Bone marrow (tissue), 2 donors: ENCODE results near the gene AEBP2.
"Not testable (repeated sequence)": the region's sequence is repeated elsewhere in the genome, so short reads cannot be mapped to it uniquely, and the experiment has no call there.

Experiments used
- DNase-seq, 2 donors: peaks; one replicate each; lab custom pipeline; 2025; lab: John Stamatoyannopoulos, UW

Gene AEBP2

DNA sequence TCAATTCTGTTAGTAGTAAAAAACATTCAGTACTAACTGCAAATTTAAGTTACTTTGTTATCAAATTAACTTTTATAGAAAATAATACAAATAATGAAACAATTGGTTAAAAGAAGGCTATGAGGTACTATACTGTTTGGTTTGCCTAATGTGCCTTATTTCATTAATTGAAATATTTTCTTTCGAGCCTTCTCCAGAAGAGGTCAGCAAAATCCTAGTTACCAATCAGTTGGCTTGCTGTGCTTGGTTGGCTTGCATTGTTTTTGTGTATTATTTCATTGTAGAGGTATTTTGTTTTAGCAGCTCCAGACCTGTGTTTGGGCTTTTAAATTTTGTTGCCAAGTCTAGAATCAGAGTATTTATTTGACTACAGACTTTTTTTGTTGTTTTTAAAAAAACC is 68.5 kb downstream of the AEBP2 start:
- no peak for DNase-seq

DNA sequence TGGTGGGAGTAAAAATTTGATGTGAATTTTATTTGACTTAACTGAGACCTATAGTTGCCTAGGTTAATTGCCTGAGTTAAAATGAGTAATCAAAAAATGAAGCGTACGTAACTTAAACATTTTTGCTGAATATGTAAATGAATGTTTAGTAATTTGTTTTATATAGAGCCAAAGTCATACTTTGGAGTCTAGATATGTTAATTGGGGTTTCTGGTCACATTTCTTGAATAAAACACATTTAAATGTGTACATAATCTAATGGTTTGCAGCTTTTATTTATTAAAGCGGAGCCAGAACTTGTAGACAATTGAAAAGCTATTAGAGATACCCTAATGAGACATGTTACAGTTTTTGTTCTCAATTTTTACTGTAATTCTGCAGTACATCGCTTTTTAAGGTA is 71.2 kb downstream of the AEBP2 start:
- DNase-seq, result no peak

DNA sequence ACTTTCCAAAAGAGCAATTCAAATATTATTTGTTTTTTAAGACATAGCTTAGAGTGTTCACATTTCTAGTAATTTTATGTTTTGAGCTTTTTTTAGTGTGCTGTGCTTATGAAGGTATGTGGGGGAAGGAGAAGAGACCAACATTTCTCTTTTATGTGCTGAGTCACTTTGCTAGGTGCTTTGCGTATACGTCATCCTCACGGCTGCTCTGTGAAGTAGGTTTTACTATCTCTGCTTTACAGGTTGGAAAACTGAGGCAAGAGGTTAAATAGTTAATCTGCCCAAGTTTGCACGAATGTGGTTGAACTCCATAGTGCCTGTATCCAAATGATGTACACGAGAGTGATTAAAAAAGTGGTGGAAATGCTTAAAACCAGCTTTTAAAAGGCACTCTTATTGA is 75.9 kb downstream of the AEBP2 start:
- DNase-seq, result no peak

DNA sequence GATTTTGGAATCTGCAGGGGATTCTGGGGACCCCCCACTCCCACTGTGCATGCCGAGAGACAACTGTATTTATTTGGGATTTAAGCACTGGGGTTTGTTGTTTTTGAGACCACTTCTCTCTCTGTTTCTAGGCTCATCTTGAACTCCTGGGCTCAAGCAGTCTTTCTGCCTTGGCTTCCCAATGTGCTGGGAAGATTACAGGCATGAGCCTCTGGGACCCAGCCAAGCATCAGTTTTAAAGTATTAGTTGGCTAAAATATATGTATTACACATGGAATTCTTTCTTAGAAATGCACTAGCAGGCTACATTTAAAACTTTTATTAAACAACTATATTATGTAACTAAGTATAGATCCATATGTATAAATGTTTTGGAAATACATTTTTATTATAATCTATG is 78.3 kb downstream of the AEBP2 start:
- DNase-seq, result no peak

DNA sequence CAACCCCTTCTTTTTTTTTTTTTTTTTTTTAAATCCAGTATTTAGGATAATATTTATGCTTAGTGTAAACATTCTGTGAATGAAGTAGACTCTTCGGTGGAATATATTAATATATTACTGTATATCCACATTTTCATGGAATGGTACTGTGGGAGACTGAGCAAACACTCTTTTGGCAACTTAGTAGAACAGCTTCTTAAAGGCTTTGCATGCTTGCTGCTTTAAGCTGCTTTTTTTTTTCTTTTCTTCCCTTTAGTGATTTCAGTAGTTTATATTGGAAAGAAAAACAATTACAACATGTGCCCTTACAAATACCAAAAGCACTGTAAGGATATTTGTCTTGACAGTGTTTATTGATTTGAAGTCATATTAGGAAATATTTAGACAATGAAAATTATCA is 78.9 kb downstream of the AEBP2 start:
- DNase-seq, result no peak

DNA sequence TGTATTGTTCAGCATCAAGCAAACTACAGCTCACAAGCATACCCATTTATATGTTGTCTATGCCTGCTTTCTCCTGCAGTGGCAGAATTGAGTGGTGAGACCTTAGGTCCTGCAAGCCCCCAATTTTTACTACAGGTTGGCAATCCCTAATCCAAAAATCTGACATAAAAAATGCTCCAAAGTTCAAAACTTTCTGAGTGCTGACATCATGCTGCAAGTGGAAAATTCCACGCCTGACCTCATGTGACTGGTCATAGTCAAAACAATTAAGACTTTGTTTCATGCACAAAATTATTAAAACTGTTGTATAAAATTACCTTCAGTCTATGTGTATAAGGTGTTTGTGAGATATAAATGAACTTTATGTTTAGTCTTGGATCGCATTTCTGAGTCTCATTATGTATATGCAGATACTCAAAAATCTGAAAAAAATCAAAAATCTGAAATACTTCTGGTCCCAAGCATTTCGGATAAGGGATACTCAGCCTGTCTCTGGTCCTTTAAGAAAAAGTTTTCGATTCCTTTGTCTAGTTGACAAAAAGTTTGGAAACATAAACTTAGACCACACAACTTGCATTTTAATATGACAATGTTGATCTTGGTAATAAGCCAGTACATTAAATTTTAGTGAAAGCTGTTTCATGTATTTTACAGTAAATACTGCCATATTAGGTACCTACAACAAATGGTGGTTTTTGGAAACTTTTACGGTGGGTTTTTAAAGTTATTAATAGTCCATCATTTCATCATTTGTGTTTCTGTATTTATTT is 81.5 kb downstream of the AEBP2 start:
- no peak for DNase-seq

DNA sequence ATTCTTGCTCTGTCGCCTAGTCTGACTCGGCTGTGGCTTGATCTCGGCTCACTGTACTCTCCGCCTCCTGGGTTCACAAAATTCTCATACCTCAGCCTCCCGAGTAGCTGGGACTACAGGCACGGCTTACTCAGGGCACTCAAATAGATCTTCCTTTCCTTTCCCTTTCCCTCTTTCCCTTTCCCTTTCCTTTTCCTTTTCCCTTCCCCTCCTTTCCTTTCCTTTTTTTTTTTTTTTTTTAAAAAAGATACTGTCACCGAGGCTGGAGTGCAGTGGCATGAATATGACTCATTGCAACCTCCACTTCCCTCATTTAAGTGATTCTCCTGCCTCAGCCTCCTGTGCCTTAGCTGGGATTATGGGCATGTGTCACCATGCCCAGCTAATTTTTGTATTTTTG is 86.0 kb downstream of the AEBP2 start:
- no peak for DNase-seq

DNA sequence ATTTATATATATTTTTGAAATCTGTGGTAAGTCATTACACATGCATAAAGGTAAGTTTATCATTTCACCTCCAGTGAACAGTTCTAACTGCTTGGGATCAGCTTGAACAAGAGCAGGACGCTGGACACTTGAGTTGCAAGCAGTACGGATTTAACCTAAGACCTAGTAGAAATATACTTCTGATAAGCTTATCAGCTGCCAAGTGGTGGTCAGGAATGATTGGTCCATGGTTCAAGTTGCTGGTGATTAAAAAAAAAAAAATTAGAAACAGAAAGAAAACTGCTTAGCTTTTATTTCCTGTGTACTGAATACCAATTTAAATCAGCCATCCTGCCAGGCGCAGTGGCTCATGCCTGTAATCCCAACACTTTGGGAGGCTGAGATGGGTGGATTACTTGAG is 88.6 kb downstream of the AEBP2 start:
- DNase-seq, result no peak

DNA sequence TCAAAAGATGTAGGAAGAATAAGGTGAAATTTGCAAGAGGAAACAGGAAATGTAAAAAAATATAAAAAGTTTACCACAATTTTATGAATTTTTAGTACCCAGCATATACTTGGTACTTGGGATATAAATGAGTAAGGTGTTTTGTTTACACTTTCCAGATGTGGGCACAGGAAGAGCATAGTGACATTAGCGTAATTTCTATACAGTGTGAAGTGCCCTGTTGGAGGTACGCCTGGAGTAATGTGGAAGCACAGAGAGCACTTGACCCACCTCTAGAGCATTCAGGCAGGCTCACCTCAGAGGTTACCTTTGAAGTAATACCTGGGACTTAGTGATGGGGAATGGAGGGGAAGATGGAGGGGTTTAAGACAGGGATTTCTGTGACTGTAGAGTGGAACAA is 89.5 kb downstream of the AEBP2 start:
- no peak for DNase-seq

DNA sequence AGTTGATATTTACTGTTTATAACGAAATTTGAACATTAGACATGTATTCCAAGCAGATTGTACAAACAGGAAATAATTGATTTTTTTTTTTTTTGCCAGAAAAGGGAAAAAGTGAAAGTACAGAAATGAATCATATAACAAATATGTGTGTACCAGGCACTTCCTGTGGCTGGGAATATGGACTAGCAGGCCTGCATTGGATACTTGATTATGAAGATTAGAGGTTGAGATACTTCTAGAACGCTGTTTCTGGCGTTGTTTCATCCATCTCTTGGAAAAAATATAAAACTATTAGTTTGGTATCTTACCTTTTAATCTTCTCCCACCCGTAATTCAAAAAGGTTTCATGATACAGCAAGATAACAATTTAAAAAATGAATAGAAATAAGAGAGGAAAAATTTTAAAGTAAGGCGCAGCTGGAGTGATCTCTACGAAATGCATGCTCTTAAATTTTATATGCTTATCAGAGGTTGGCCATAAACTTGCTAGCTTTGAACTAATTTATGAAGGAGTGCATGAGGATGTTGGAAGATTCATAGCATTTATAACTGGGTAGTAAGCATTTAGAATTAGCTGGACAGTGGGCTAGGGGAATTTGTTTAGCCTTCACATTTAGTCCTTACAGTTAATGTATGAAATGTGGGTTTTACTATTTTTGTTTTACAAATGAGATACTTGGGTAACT is 90.8 kb downstream of the AEBP2 start:
- no peak for DNase-seq

DNA sequence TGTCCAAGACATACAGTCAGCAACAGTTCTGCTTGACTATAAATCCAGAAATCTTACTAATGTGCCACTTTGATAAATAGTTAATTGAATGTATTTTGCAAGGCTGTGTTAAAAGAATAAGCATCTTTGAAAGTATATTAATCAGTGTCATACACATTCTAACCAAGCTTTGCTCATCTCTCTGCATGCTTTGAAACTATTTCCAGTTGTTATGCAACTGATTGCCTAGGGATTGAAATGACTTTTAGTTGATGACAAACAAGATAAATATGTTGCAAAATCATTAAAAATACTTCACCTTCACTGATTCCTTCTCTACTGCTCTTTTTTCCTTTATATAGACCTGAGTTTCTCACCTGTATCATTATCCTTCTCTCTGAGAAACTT is 91.3 kb downstream of the AEBP2 start:
- no peak for DNase-seq

DNA sequence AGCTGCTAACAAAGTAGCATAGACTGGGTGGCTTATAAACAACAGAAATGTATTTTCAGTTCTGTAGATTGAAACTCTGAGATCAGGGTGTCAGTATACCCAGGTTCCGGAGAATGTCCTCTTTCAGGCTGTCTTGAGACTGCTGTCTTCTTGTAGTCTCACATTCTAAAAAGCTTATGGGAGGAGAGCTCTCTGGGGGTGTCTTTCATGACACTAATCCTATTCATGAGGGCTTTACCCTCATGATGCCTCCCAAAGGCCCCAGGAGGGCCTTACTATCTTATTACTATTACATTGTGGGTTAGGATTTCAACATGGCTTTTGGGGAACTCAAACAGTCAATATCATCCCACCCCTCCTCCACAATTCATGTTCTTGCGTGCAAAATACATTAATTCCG is 94.3 kb downstream of the AEBP2 start:
- no peak for DNase-seq

DNA sequence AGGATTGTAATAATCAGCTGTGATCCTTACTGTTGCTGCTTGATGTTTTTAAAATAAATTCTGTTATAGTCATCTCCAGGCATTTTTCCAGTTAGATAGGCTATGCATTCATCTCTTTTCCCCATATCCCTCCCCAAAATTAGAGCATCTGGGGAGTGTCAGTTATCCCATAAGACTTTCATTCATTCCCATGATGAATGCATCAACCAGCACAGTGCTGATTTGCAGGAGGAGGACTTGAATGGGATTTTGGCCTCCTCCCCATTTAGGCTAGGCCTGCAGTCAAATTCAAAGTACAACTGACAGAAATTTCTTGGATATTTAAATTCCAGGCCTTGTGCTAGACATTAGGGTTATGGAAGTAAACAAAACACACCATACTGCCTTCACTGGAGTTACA is 99.8 kb downstream of the AEBP2 start:
- no peak for DNase-seq

DNA sequence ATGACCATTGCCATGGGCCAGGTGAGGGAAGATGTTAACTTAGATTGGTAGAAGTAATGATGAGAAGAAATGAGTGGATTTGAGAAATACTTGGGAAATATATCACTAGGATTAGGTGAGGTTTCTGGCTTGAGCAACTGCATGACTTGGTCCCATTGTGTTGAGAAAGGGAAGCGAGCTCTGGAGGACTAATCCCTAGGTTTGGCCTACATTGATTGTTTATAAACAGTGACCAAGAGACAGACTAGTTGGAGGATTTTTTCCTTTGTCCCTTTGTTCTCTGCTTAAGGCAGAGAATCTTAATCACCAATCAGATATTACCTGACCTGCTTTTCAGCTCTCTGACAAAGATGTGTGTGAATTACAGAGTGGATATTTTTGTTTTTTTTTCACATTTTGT is 100.5 kb downstream of the AEBP2 start:
- no peak for DNase-seq

DNA sequence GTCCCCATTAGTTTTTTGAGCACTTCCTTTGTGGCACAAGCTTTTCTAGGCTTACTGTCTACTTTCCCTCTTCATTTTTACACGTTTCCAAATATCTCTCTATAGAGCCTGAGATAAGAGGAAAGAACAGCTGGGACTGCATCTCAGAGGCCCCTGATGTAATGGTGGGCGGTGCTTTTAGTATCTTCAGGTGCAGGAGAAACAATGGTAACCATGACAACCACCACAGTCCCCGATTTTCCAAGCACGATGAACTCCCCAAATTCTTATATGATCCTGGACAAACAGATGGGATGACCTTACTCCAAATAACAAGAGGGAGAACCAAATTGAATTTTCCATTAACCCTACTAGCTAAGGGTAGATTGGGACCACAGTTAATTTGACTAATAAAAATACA is 103.3 kb downstream of the AEBP2 start:
- DNase-seq, result no peak

DNA sequence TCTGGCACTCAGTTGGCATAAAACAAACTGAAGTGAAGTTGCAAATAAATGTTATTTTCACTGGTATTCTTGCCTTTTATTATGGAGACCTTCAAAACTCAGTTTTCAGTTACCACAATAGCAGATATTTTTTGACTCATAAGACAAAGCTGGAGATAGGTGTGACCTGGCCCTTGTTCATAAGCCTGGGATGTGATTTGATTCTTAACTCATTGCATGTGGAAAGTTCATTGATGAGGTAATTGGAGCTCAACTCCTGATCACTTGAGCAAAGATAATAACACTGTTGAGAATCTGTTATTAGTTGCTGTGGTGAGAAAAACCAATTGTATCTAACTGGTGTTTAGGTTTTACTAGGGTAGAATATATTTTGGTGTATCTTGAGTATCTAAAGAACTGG is 105.1 kb downstream of the AEBP2 start:
- DNase-seq, result no peak

DNA sequence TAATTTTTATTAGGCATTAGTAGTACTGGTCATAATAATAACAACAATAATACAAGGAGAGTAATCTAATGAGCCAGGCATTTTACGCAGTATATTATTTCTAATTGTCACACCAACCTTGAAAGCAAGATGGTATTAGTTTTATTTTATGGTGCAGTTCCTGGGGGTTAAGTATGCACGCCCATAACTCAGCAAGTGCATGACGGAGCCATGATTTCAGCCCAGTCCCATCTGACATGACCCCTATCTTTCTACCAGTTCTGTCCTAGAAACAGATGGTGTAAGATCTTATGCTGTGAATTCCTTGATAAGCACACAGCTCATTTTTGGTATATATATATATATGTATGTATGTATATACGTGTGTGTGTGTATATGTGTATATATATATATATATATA is 106.0 kb downstream of the AEBP2 start:
- DNase-seq, result no peak

DNA sequence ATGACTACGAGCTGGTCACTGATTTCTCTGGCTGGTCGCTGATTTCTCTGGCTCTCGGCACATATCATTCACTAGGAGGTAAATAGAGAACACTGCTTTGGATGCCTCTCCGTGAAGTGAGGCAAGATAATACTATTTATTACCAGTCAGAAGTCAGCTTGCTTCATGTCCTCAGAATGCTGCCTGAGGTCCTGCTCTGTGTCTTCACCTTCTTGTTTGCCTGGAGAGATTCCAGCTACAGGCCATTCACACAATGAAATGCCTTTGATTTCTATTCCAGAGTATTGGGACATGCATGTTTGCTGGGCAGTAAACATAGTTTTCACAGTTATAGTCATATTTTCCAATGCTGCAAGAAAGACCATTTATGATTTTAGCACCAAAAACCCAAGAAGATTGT is 106.7 kb downstream of the AEBP2 start:
- DNase-seq, result no peak

DNA sequence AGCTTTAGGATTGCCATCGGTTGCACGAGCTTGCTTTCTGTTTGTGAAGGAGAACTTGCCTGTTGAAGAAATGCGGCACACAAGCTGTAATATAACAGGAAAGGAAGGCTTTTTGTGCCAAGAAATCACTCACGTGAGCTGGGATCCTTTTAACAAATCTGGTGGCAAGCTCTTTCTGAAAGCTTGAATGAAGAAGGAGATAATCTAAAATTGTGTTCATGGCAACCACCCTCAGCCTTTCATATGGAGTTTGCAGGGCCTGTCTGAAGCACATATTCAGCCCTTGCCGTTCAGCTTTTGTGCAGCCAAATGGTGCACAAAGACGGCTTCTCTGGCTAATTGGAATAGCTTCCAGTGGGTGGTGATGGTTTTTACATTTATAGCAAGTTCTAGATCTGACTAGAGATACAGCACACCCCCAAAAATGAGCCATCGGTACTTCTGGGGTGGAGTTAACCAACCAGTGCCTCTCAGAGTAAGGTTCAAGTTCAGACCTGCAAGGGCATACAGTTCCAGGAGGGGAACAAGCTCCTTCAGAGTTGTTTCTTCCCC is 107.4 kb downstream of the AEBP2 start:
- no peak for DNase-seq

DNA sequence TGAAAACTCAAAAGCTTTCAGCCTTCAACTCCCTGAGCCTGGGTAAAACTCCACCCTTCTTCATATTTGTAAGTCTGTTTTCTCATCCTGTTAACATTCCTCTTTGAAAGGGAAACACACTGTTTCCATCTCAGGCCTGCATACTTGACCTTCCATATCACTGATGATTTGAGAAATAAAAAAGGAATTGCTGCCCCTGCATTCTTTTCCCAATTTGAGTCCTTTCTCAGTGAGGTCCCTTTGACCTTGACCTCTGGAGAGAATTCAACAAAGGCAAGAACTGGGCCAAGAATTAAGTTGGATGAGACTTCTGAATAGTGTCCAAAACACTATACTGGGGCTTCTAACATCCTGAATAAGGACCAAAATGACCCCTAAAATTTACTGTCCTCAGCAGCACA is 108.0 kb downstream of the AEBP2 start:
- DNase-seq, result no peak

DNA sequence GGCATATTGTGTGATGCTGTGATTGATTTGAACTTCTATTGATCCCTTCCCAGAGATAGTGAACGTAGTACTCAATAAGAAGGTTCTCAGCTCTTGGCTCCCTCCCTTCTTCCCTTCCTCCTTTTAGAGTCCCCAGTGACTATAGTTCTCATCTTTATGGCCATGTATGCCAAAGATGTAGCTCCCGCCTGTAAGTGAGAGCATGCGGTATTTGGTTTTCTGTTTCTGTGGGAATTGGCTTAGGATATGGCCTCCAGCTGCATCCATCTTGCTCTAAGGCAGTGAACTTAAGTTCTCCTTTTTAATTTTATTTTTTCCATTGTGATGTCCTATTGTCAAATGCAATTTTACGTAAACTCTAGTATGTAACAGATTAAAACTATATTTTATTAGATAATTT is 109.5 kb downstream of the AEBP2 start:
- no peak for DNase-seq

DNA sequence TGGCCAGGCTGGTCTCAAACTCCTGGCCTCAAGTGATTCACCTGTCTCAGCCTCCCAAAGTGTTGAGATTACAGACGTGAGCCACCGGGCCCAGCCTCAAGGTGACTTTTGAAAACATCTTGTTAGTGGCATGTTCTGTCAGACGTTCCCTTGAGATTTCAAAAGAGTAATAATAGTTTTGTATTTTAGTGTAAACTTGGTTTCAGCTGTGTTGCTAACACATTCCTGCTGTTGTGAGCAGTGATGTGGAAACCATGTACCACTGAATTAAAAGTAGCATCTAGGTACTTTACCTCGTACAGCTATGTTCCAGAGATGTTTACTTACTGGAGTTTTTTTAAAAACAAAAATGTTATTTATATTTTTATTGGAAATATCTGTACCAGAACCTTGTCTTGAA is 111.3 kb downstream of the AEBP2 start:
- DNase-seq, result no peak

DNA sequence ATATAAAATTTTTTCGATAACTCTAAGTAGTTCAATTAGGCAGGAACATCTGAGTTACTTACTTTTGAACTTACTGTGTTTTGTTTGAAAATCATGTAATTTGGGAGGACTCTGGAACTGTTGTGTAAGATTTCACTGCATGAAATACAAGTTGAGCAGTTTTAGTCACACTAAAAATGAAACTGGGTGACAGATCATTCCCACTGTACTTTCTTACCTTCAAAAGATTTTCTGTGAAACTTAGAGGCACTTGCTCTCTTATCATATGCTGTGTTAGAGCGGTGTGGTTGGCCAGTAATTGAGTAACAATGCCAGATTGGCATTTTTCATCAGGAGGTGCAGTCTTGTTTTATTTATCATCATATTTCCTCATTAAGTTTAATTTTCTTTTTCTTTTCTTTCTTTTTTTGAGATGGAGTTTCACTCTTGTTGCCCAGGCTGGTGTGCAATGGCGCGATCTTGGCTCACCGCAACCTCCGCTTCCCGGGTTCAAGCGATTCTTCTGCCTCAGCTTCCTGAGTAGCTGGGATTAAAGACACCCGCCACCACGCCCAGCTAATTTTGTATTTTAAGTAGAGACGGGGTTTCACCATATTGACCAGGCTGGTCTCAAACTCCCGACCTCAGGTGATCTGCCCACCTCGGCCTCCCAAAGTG is 113.3 kb downstream of the AEBP2 start:
- DNase-seq, result not testable (repeated sequence)
